Purkinje cell (primary cell): ENCODE results near the gene PITPNM1. TPM values are rescaled to one million over a fixed set of nuclear protein-coding genes. Genes with fewer than 3 reads are reported as not detected.

ENCODE experiments used
- polyA plus RNA-seq: library from polyadenylated mRNA; unstranded; fragments of >200 nt; fragmentation: Nextera tagmentation; gene quantifications from 2 replicates; pipeline ENCODE4 v1.2.1, GENCODE V29; 2014

The PITPNM1 gene
- polyA plus RNA-seq: 0.10 and 0.95 TPM in 2 replicates

GRCh38 chr11:67504950-67505581 lies at the start of gene PITPNM1:
Gene PITPNM1, minus strand, starts transcription at chr11:67505363. Its CDS starts 1,183 bp downstream, at chr11:67504180.

DNA sequence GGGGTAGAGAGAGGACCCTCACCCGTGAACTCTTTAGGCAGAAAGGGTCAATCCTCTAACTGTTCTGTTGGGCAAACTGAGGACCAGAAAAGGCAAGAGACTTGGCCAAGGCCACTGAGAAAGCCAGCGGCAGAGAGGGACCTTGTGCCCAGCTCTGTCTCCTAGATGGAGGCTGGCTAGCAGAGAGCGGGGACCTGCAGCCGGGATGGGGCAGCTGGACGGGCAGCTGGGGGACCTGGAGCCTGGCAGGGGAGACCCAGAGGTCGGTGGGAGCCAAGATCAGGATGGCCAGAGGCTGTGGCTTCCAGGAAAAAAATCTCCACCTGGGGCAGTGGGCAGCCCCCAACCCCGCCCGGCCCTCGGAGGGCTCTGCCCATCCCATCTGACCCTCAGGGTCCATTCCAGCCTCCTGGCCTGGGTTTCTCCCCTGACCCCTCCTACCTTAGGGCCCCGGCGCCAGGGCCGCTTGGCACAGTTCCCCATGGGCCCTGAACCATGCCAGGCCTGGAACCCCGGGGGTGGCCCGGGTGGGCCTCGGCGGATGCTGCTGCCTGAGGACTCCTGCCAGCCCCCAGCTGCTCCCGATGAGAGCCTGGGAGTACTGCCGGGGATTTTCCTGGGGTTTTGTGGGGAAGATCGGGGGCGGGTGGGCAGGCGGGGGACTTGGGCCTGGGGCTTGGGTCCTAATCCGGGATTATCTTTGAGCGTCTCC lies 17.8 kb upstream of the PITPNM1 start, which contains the start of gene CABP2:
Gene CABP2 (minus strand): TSS at position 603 of the 712 bp plus-strand sequence. CDS start 120 bp downstream, at position 483.

DNA sequence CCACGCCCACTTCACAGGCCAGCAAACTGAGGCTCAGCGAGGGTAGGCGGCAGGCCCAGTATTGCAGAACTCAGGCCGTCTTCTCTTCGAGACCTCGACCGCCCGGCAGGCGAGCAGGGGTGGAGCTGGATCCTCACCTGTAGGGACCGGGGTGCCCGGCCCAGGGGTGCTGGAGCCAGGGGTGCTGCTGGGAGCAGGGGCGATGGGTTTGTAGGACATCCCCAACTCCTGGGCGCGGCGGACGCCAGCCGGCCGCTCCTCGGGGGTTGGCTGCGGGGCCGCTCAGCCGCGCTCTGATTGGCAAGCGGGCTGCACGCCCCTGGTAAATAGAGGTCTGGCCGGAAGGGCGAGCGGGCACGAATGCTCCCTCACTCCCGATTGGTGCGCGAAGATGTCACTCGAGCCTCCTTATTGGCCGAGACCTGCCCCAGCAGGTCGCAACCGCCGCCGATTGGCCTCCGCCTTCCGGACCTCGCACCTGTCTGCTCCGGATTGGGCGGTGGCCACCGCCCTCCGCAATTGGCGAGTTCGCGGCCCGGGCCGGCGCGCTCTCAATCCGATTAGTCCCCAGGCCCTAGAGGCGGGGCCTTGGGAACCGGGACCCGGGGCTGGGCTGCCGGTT lies 2.8 kb upstream of the PITPNM1 start, which contains the start of gene CDK2AP2:
Gene CDK2AP2 (minus strand): TSS at position 299 of the 622 bp plus-strand sequence. CDS start 80 bp downstream, at position 219.

DNA sequence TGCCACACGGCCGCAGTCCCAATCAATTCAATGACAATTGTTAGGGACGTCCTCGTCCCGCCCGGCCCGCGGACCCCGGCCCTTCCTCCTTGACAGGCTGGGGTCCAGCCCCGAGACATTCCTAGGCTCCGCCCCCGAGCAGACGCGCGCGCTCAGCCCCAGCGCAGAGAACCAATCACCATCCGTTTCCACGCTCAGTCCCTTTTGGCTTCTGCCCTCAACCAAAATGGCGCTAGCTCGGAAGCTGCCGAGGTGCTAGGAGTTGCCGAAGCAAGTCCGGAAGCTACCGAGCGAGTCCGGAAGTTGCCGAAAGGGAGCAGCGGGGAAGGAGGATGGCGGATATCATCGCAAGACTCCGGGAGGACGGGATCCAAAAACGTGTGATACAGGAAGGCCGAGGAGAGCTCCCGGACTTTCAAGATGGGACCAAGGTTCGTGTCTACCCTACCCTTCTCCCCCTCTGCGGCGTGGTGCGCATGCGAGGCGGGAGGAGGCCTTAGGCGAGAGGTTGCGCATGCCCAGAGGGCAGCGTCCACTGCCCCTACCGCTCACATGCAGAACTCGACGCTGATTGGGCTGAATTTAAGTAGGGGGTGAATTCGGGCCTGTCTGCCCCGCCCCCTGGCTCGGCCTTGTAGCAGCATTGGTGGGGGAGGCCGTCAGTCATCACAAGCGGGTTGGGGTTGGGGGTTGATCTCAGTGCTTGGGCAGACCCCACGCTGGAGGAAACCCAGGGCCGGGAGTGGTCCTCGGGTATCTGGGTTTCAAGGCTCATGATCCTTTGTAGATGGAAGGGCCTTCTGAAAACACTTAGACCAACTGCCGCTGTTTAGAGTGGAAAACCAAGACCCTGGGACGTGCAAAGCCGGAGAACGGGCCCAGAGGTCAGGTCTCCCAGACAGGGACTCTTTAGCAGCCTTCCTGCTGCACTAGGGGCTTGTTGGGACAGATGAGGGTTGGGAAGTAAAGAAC lies 22.1 kb downstream of the PITPNM1 start, which contains the start of gene AIP:
Gene AIP (plus strand): TSS at position 200 of the 972 bp plus-strand sequence. CDS start 133 bp downstream, at position 333.

GRCh38 chr11:67468759-67469507 lies 36.2 kb downstream of the PITPNM1 start, which contains the start of gene TMEM134:
Gene TMEM134, minus strand, starts transcription at chr11:67469251. Its CDS starts 59 bp downstream, at chr11:67469192.

GRCh38 chr11:67455054-67455453 lies 50.1 kb downstream of the PITPNM1 start, which contains the start of gene CABP4:
Gene CABP4, plus strand, starts transcription at chr11:67455354. Its CDS starts 70 bp downstream, at chr11:67455424.

DNA sequence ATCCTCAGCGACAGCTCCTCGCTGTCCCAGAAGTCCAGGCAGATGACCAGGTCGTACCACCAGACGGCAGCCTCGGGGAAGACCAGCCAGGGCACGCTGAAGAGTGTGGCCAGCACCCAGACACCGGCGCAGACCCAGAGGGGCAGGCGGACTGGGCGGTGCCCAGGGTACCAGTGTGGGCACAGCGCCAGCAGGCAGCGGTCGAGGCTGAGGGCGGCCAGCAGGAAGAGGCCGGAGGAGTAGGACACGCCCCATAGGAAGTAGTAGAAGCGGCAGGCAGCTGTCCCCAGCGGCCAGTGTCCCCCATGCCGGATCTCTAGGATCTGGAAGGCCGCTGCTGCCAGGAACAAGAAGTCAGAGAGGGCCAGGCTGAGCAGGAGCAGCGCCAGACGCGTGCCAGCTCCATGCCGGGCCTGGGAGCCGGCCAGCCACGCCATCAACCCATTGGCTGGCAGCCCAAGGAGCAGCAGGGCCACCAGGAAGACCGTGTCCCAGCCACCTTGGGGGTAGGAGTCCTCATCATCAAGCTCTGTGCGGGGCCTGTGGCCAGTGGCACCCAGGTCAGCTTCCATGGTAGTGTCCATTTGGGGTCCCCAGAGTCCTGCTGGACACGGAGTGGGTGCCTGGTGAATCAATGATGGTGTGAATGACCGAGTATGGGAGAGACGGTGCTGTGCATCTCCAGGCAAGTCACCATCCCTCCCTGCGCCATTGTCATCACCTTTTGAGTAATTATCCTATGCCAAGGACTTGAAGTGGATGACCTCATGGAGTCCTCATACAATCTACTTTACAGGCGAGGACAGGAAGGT lies 52.8 kb downstream of the PITPNM1 start, which contains the start of gene GPR152:
Gene GPR152 (minus strand): TSS at position 589 of the 812 bp plus-strand sequence. CDS start 5 bp downstream, at position 584.

Other genes starting within 250 kb of the PITPNM1 start
- 1.1 and 1.2 TPM in 2 replicates for gene GRK2, start 238.9 kb downstream of the PITPNM1 start, polyA plus RNA-seq
- gene ANKRD13D, start 216.1 kb downstream of the PITPNM1 start, polyA plus RNA-seq: 0.63 and 4.3 TPM in 2 replicates
- 3.2 TPM in 1 of 2 replicates, not detected in the other for gene SSH3, start 201.8 kb downstream of the PITPNM1 start, polyA plus RNA-seq
- 4.0 TPM in 1 of 2 replicates, not detected in the other for gene POLD4, start 151.8 kb downstream of the PITPNM1 start, polyA plus RNA-seq
- not detected in 2 replicates for gene CLCF1, start 131.8 kb downstream of the PITPNM1 start, polyA plus RNA-seq
- 0.35 and 2.5 TPM in 2 replicates for gene RAD9A, start 113.4 kb downstream of the PITPNM1 start, polyA plus RNA-seq
- 14.0 and 30.5 TPM in 2 replicates for gene PPP1CA, start 103.5 kb downstream of the PITPNM1 start, polyA plus RNA-seq
- not detected in 2 replicates for gene TBC1D10C, start 101.3 kb downstream of the PITPNM1 start, polyA plus RNA-seq
- 0.39 and 0.41 TPM in 2 replicates for gene CARNS1, start 89.7 kb downstream of the PITPNM1 start, polyA plus RNA-seq
- gene RPS6KB2, start 76.9 kb downstream of the PITPNM1 start, polyA plus RNA-seq: 0.66 TPM in 1 of 2 replicates, not detected in the other
- gene PTPRCAP, start 67.7 kb downstream of the PITPNM1 start, polyA plus RNA-seq: 1.0 TPM in 1 of 2 replicates, not detected in the other
- 1.5 and 4.7 TPM in 2 replicates for gene CORO1B, start 61.9 kb downstream of the PITPNM1 start, polyA plus RNA-seq
- not detected in 2 replicates for gene GPR152, start 52.6 kb downstream of the PITPNM1 start, polyA plus RNA-seq
- 0.08 and 0.52 TPM in 2 replicates for gene CABP4, start 50.0 kb downstream of the PITPNM1 start, polyA plus RNA-seq
- gene TMEM134, start 36.1 kb downstream of the PITPNM1 start, polyA plus RNA-seq: 37.1 and 46.2 TPM in 2 replicates
- 33.2 and 34.2 TPM in 2 replicates for gene AIP, start 22.3 kb downstream of the PITPNM1 start, polyA plus RNA-seq
- gene CDK2AP2, start 2.8 kb upstream of the PITPNM1 start, polyA plus RNA-seq: 30.5 and 34.5 TPM in 2 replicates
- gene CABP2, start 18.1 kb upstream of the PITPNM1 start, polyA plus RNA-seq: not detected in 2 replicates
- 101 and 134 TPM in 2 replicates for gene GSTP1, start 78.4 kb upstream of the PITPNM1 start, polyA plus RNA-seq
- 104 and 130 TPM in 2 replicates for gene NDUFV1, start 101.6 kb upstream of the PITPNM1 start, polyA plus RNA-seq
- gene NUDT8, start 124.6 kb upstream of the PITPNM1 start, polyA plus RNA-seq: 0.46 and 0.71 TPM in 2 replicates
- not detected in 2 replicates for gene TBX10, start 134.4 kb upstream of the PITPNM1 start, polyA plus RNA-seq
- gene ACY3, start 145.4 kb upstream of the PITPNM1 start, polyA plus RNA-seq: not detected in 2 replicates
- not detected in 2 replicates for gene ALDH3B2, start 169.3 kb upstream of the PITPNM1 start, polyA plus RNA-seq